ENCODE measurements around the gene BEGAIN.

- TF ChIP-seq SRF (IDR thresholded peaks at IDR 0.05; ENCODE audit: low read depth, low read length): no peak
- no peak for TF ChIP-seq SAP30 (IDR thresholded peaks at IDR 0.05; ENCODE audit: insufficient read depth, insufficient replicate concordance, low read length)
- no peak for TF ChIP-seq CTCF (IDR thresholded peaks at IDR 0.05; ENCODE audit: control extremely low read depth in 1 of 3, insufficient read depth in 1 of 3, low read depth in 1 of 3, low read length in 3 of 3)
- no peak for TF ChIP-seq TAF1 (IDR thresholded peaks at IDR 0.05; ENCODE audit: low read depth, low read length)
- no peak for TF ChIP-seq PHF8 (conservative IDR thresholded peaks at IDR 0.05; ENCODE audit: low read depth, low read length)
- no peak for TF ChIP-seq SIN3A (conservative IDR thresholded peaks at IDR 0.05 in 1 of 2, IDR thresholded peaks at IDR 0.05 in 1 of 2; ENCODE audit: low read depth in 1 of 2, low read length in 2 of 2)
- TF ChIP-seq EGR1 (IDR thresholded peaks at IDR 0.05; ENCODE audit: borderline replicate concordance, low read depth, low read length): no peak
These were observed 30.2 kb downstream of the BEGAIN start for GRCh38 chr14:100556936-100557505.

Data from H1 (cell line).